ENCODE measurements around the gene LTBR.

DNA sequence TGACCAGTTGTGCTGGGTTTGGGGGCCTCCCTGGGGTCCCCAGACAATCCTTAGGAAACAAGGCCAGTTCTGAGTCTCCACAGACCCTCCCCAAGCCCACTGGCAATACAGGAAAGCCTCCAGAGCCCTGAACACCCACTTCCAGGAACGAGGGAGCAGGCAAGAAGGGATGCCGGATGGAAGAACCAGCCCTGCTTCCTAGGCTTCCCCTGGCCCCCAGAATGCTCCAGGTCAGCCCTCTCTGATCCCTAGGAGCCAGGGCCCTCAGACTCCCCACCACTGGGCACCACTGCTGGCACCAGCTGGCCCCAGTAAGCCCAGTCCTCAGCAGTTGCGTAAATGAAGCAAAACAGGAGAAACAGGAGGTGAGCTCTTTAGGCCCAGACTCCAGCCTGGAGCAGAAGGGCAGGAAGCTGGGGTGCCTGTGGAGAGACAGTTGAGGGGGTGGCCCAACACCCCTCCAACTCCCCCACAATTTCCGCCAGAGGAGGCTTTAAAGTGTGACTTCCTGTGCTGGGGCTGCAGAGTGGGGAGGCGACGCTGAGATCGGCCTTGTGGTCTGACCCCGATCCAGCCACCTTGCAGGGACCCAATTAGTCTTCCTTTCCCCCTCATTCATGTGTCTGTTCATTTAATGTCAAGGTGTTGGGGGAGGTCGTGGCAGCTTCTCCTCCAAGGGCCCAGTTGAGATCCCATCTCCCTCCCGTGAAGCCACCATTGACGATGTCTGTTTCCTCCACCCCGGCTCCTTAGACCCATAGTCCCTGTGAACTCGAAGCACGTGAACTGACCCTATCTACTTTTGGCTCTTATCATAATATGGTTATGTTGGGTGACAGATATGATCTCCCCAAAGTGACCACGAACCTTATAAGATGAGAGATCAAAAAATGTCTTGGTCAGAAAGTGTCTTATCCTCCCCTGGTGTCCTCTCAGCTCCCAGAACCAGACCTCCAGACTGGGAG lies 46.8 kb upstream of the LTBR start:
- TF ChIP-seq POLR2A (IDR thresholded peaks at IDR 0.05; ENCODE audit: low read length) (no peak), GATA1 (IDR thresholded peaks at IDR 0.05; ENCODE audit: low read depth, low read length) (no peak)

Measured in erythroblast (primary cell).